Uterus (tissue), 4 donors: Measurements from ENCODE around the gene TCTN1. TPM values are rescaled to one million over a fixed set of nuclear protein-coding genes. Genes with fewer than 3 reads are reported as not detected.

ENCODE experiments used
- DNase-seq, 2 donors: peaks; one replicate each; pipeline ENCODE4 v3.0.0-alpha.2; 2019 to 2020
- H3K27ac ChIP-seq, 2 donors: fragments of 200-600 bp; sonication (generic); 1 replicate in 1 of 2; 2 replicates in 1 of 2; pipeline ENCODE4 v1.5.1; 2016 to 2018
- H3K27me3 ChIP-seq, 2 donors: fragments of 200-600 bp; sonication (generic); one replicate each; pipeline ENCODE4 v1.5.1; 2018 to 2019; ENCODE audit warnings: control low read depth in 1 of 2
- H3K36me3 ChIP-seq, 2 donors: fragments of 200-600 bp; sonication (generic); one replicate each; pipeline ENCODE4 v1.5.1; 2019; ENCODE audit warnings: control low read depth in 1 of 2
- H3K4me1 ChIP-seq, 2 donors: fragments of 200-600 bp; sonication (generic); one replicate each; pipeline ENCODE4 v1.5.1; 2018 to 2019; ENCODE audit warnings: control low read depth in 1 of 2
- H3K4me3 ChIP-seq, 2 donors: fragments of 200-600 bp; sonication (generic); 1 replicate in 1 of 2; 2 replicates in 1 of 2; pipeline ENCODE4 v1.5.1; 2018 to 2019; ENCODE audit warnings: mild to moderate bottlenecking in 1 of 2
- H3K9me3 ChIP-seq, 2 donors: fragments of 200-600 bp; sonication (generic); one replicate each; pipeline ENCODE4 v1.5.1; 2019; ENCODE audit warnings: control low read depth in 1 of 2
- CTCF ChIP-seq, 4 experiments: fragments of 200-600 bp in 2 of 4; fragments of 450-650 bp in 2 of 4; sonication (generic) in 2 of 4; IDR thresholded peaks; one replicate each; pipeline ENCODE4 v1.5.1; 2016 to 2019; ENCODE audit warnings: antibody characterized with exemption in 4 of 4, mild to moderate bottlenecking in 2 of 4, moderate library complexity in 1 of 4
- POLR2A ChIP-seq, 2 donors: fragments of 450-650 bp; IDR thresholded peaks; one replicate each; pipeline ENCODE4 v1.6.1; 2016; ENCODE audit warnings: antibody characterized with exemption in 2 of 2, mild to moderate bottlenecking in 1 of 2, moderate library complexity in 1 of 2
- intact Hi-C: fragments of 100-400 bp; cut with DNase I; formaldehyde crosslinking; loops from one replicate; pipeline ENCODE4 v1.15.1; 2023; ENCODE audit warnings: low total_unique reads
- small RNA-seq: library from RNA; depleted of rRNA; stranded (forward); fragments of <200 nt; gene quantifications from one replicate; pipeline ENCODE3, GENCODE V24; 2016
- total RNA-seq, 4 donors: library from RNA; depleted of rRNA in 3 of 4; stranded (reverse); fragments of >200 nt in 3 of 4; gene quantifications; one replicate each; pipeline versions ENCODE4 v1.1.0 to v1.2.4, GENCODE V29; 2014 to 2023
- donor health status: DM: yes; HTN: yes; CAD: no.

The TCTN1 gene
- total RNA-seq, 4 donors from 2014 or later = 40.0 to 61.8 (median 49.9) TPM

DNA sequence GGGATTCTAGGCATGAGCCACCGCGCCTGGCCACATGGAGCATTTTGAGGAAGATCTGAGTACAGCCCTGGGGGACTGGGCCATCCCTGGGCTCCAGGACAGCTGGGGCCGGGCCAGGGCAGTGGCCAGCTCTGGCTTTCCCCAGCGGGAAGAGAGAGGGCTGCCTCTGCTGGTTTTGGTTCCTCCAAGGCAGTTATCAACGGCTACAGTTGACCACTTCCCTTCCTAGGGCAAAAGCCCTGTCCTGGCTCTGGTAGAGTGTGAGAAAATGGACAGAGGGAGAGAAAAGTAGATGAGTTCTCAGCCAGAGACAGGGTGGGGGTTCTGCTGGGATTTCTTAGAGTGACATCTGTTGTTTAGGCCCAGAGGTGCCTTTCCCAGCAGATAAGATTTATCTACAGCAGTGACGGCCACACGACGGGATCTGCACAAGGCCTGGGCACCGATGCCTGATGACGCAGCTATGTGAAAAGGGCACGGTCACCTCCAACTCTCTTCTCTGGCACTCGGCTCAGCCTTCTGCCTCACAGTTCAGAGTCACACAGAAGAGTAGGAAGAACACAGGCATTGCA, 80.5 kb downstream of the TCTN1 start:
- no peaks in the 10 kb centered on the region for H3K36me3 ChIP-seq
- intact Hi-C loops = no loop called here
- peaks cover 0 to 7% of the 10 kb centered on the region in 2 donors for H3K4me1 ChIP-seq
- no peak for DNase-seq
- no peak overlapping the region for H3K27ac ChIP-seq
- no peak overlapping the region for H3K4me3 ChIP-seq
- TF ChIP-seq POLR2A (IDR thresholded peaks at IDR 0.05) (no peak), CTCF (IDR thresholded peaks at IDR 0.05) (no peak)
- H3K27me3 ChIP-seq = no peaks in the 10 kb centered on the region
- H3K9me3 ChIP-seq = no peaks in the 10 kb centered on the region

GRCh38 chr12:110696283-110696682, 82.4 kb downstream of the TCTN1 start:
- H3K4me1 ChIP-seq = peaks cover 0 to 7% of the 10 kb centered on the region in 2 donors
- TF ChIP-seq POLR2A (IDR thresholded peaks at IDR 0.05) (no peak), CTCF (IDR thresholded peaks at IDR 0.05) (no peak)
- H3K9me3 ChIP-seq = no peaks in the 10 kb centered on the region
- no peaks in the 10 kb centered on the region for H3K27me3 ChIP-seq
- DNase-seq = no peak
- no peak overlapping the region for H3K27ac ChIP-seq
- H3K36me3 ChIP-seq = no peaks in the 10 kb centered on the region
- H3K4me3 ChIP-seq = no peak overlapping the region
- intact Hi-C loops = no loop called here

GRCh38 chr12:110697236-110697635, 83.3 kb downstream of the TCTN1 start:
- no peaks in the 10 kb centered on the region for H3K27me3 ChIP-seq
- H3K9me3 ChIP-seq = no peaks in the 10 kb centered on the region
- no peak for TF ChIP-seq POLR2A (IDR thresholded peaks at IDR 0.05)
- no peak for TF ChIP-seq CTCF (IDR thresholded peaks at IDR 0.05)
- no peak overlapping the region for H3K4me3 ChIP-seq
- no peak overlapping the region for H3K27ac ChIP-seq
- peaks cover 0 to 7% of the 10 kb centered on the region in 2 donors for H3K4me1 ChIP-seq
- H3K36me3 ChIP-seq = no peaks in the 10 kb centered on the region
- DNase-seq = no peak
- intact Hi-C loops = no loop called here

DNA sequence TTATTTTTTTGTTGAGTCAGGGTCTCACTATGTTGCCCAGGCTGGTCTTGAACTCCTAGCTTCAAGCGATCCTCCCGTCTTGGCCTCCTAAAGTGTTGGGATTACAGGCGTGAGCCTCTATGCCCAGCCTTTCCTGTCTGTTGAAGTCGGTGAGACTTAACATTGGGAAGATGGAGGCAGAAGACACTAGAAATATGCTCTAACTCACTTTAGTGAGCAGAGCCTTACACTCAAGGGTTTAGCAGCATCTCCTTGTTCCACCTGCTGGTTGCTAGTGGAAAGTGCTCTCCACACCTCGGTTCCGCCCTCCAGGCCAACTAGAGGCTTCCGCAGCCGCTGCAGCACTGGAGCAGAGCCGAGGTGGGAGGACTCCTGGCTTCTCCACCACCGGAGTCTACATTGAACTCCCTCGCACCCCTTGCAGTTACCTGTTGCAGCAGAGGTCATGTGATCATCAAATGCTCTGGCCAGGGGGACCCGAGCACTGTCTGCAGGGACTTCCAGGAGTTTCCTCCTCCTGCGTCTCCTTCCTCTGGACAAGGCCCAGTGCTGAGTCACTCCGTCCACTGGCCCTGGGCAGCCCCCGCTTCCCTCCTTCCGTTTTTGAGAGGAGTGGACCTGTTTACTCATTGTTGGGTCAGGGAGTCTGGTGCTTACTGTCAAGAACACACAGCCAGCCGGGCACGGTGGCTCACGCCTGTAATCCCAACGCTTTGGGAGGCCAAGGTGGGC, 84.4 kb downstream of the TCTN1 start:
- TF ChIP-seq CTCF (IDR thresholded peaks at IDR 0.05) = peak; percentile 66 to 82 (median 75)
- TF ChIP-seq POLR2A (IDR thresholded peaks at IDR 0.05) = peak in 1 of 2 donors; percentile 15
- intact Hi-C loops = no loop called here
- no peaks in the 10 kb centered on the region for H3K9me3 ChIP-seq
- H3K36me3 ChIP-seq = no peaks in the 10 kb centered on the region
- H3K4me3 ChIP-seq = peak overlapping the region in 1 of 2 donors; percentile 15
- DNase-seq = peak; percentile 81 to 83
- H3K27me3 ChIP-seq = no peaks in the 10 kb centered on the region
- peak overlapping the region; percentile 41 to 42 for H3K27ac ChIP-seq
- peaks cover 0 to 7% of the 10 kb centered on the region in 2 donors for H3K4me1 ChIP-seq

Small RNAs within 50 kb of the gene (small RNA-seq; reads per million reads assigned to genes)
- gene RN7SL387P = not detected

Other genes with a start within 250 kb of the TCTN1 start
- gene ANAPC7, start 210.4 kb upstream of the TCTN1 start, total RNA-seq = 10 to 100 TPM; 40.0 to 68.1 (median 63.5) TPM
- gene ARPC3, start 163.8 kb upstream of the TCTN1 start, total RNA-seq = 100 to 1,000 TPM; 106 to 132 (median 118) TPM
- gene GPN3, start 145.9 kb upstream of the TCTN1 start, total RNA-seq = 10 to 100 TPM in 3 of 4 donors, 1 to 10 TPM in 1; 3.3 to 41.2 (median 16.4) TPM
- 10 to 100 TPM in 2 of 4 donors, 1 to 10 TPM in 2; 3.5 to 29.7 (median 11.2) TPM for gene FAM216A, start 145.3 kb upstream of the TCTN1 start, total RNA-seq
- gene VPS29, start 112.0 kb upstream of the TCTN1 start, total RNA-seq = 100 to 1,000 TPM in 2 of 4 donors, 10 to 100 TPM in 2; 82.5 to 195 (median 100) TPM
- gene RAD9B, start 111.8 kb upstream of the TCTN1 start, total RNA-seq = 1 to 10 TPM in 2 of 4 donors, under 1 TPM in 1, not detected in 1; 0.88 to 8.4 (median 1.2) TPM
- gene PPTC7, start 30.8 kb upstream of the TCTN1 start, total RNA-seq = 10 to 100 TPM in 3 of 4 donors, 1 to 10 TPM in 1; 3.6 to 34.1 (median 21.1) TPM
- 10 to 100 TPM in 3 of 4 donors, 1 to 10 TPM in 1; 3.8 to 18.1 (median 14.0) TPM for gene HVCN1, start 75.0 kb downstream of the TCTN1 start, total RNA-seq
- gene PPP1CC, start 128.8 kb downstream of the TCTN1 start, total RNA-seq = 100 to 1,000 TPM; 110 to 224 (median 134) TPM
- not detected for gene CCDC63, start 232.9 kb downstream of the TCTN1 start, total RNA-seq